C4-2B (cell line): Measurements from ENCODE around the gene ALDH1L2.

Experiments used
- H3K27ac ChIP-seq: fragments of 450-650 bp; 2 replicates; pipeline ENCODE4 v1.5.1; 2017
- ZFX ChIP-seq: fragments of 450-650 bp; IDR thresholded peaks from 2 replicates; pipeline ENCODE4 v1.6.1; 2017
- TF ChIP-seq, protein P1 (sequence below): fragments of 450-650 bp; conservative IDR thresholded peaks from 2 replicates; pipeline ENCODE4 v1.5.1; 2017; ENCODE audit warnings: mild to moderate bottlenecking

Gene ALDH1L2

DNA sequence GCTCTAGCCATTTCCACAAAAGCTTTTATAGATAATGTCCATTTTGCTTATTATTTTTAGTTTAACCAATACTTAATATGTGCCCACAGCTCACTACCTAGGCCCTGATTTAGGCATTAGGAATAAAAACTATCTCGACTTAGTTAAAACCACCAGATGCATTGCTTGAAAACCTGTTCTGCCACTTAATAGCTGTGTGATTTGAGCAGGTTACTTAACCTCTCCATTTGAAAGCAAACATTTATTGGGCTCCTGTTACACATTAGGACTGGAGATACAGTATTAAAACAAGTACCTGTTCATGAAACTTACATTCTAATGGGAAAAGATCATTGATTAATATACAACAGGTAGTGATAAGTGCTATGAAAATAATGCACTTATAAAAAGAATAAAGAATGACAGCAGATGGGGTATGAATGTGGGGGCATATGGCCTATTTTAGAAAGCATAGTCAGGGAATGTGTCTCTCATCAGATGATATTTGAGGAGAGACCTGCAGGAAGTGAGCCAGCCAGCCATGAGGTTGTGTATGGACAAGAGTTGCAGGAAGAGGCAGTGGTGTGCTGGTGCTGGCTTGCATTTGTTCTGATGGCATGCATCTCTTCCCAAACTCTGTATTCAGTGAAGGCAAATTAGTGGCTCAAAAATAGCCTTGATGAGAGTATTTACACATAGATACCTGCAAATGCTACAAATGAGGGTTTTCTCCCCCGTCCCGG, 63.9 kb downstream of the ALDH1L2 start:
- TF ChIP-seq, protein P1, sequence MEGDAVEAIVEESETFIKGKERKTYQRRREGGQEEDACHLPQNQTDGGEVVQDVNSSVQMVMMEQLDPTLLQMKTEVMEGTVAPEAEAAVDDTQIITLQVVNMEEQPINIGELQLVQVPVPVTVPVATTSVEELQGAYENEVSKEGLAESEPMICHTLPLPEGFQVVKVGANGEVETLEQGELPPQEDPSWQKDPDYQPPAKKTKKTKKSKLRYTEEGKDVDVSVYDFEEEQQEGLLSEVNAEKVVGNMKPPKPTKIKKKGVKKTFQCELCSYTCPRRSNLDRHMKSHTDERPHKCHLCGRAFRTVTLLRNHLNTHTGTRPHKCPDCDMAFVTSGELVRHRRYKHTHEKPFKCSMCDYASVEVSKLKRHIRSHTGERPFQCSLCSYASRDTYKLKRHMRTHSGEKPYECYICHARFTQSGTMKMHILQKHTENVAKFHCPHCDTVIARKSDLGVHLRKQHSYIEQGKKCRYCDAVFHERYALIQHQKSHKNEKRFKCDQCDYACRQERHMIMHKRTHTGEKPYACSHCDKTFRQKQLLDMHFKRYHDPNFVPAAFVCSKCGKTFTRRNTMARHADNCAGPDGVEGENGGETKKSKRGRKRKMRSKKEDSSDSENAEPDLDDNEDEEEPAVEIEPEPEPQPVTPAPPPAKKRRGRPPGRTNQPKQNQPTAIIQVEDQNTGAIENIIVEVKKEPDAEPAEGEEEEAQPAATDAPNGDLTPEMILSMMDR, result no peak
- no peak for TF ChIP-seq ZFX
- H3K27ac ChIP-seq, result no peak overlapping the region; the same call in 1 of the 2 replicates

DNA sequence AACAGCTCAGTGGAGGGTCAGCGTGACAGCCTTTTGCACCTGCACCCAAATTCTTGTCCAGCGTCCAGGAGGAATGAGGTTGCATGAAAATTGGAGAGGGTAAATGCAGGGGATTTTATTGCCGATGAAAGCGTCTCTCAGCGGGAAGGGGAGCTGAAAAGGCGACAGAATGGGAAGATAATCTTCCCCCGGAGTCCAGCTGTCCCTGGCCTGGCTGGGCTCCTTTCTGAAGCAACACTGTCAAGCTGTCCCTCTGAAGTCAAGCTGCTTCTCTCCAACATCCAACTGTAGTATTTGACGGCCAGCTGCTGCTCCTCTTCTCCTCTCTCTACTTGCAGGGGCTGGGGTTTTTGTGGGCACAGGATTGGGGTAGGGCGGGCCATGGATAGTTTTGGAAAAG, 65.5 kb downstream of the ALDH1L2 start:
- no peak overlapping the region for H3K27ac ChIP-seq
- no peak for TF ChIP-seq ZFX
- TF ChIP-seq, protein P1, result no peak

DNA sequence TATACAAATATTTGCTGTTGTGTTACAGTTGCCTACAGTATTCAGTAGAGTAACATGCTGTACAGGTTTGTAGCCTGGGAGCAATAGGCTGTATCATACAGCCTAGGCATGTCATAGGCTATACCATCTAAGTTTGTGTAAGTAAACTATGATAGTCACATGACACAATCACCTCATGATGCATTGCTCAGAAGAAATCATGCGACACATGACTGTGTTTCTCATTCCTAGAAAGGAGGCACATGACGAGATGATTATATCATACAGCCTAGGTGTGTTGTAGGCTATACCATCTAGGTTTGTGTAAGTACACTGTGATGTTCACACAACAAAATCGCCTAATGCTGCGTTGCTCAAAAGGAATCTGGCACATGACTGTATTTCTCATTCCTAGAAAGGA, 66.2 kb downstream of the ALDH1L2 start:
- no peak overlapping the region for H3K27ac ChIP-seq
- no peak for TF ChIP-seq ZFX
- TF ChIP-seq, protein P1, result no peak

DNA sequence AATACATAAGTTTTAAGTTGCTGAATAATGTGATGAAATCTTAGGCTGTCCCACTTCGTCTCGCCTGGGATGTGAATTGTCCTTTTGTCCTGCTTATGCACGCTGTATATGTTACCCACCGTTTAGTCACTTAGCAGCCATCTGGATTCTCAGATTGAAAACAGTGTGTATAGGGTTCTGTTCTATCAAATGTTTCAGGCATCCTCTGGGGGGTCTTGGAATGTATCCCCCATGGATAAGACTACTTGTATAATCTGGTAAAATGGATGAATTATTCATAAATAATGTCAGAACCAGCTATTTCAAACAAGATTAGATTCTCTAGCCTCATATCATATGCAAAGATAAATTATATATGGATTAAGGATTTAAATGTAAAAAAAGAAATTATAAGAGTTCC, 68.7 kb downstream of the ALDH1L2 start:
- TF ChIP-seq ZFX, result no peak

DNA sequence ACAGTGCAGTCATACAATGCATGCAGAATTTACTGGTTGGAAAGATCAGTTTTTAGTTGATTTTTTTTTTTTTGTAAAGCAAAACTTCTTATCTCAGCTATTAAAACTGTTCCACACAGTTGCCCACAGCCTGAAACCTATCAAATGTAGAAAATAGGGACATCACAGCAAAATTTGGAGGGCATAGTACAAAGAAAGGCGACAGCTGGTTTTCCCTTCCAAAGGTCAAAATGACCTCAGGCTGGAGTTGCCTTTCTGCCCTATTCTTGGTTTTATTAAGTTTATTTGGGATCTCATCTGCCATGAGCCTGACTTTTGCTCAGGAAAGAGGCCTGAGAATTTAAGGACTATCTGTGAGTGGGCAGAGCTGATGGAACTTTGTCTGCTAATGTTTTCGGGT, 69.7 kb downstream of the ALDH1L2 start:
- no peak for TF ChIP-seq ZFX
- TF ChIP-seq, protein P1, result no peak
- H3K27ac ChIP-seq, result no peak overlapping the region

More for the DNA sequence above, 68.7 kb downstream of the ALDH1L2 start:
- H3K27ac ChIP-seq, result no peak overlapping the region

DNA sequence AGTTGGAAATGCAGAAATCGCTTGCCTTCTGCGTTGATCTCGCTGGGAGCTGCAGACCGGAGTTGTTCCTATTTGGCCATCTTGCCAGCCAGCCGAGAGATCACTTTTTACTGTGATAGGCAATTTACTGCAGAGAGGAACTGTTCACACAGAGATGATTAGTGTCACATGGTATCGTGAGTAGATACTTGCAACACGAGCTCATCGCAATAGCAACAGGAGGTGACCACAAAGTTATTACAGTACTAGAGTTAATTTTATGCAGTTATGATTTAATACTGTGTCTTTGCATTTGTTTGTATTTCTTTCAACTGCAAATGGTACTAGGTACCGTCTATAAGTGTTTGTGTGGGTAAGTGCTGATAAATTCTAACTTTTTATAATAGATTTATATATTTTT, 70.4 kb downstream of the ALDH1L2 start:
- no peak for TF ChIP-seq ZFX
- TF ChIP-seq, protein P1, result no peak
- no peak overlapping the region for H3K27ac ChIP-seq

DNA sequence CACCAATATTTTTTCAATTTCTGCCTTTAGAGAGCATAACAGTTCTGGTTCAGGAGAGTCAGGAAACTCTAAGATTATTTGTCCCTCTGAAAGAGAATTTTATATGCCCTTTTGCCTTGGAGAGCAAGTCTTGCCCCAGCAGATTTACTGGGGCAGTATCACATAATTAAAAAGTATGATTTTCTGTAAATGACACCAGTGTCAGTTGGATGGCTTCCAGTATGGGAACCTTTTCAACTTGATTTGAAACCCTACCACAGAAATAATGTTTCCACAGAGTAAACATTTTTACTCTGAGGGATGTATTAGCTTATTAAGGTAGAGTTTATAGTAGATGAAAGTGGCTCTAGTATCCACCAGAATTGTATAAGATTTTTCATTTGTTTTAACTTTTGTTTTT, 82.8 kb downstream of the ALDH1L2 start:
- TF ChIP-seq ZFX, result no peak
- TF ChIP-seq, protein P1, result no peak
- H3K27ac ChIP-seq, result no peak overlapping the region

DNA sequence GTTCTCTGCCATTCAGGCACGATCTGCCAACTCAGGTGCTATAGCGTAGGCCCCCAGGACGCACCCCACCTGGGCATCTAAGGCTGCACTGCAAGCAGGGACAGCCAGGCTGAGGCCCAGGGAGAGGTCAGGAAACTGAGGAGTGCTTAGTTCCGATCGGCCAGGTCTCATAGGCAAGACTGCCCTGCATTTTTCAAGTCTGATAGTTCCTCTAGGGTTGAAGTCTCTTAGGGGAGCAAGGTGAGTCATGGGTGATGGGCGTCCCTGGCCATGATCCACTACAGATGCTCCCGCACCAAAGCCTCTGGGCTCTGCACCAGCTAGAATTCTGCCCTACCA, 84.9 kb downstream of the ALDH1L2 start:
- H3K27ac ChIP-seq, result no peak overlapping the region
- TF ChIP-seq, protein P1, result no peak
- no peak for TF ChIP-seq ZFX
